ENCODE results near the gene ITPKB.

- TF ChIP-seq POLR2A (IDR thresholded peaks at IDR 0.05) (no peak), CTCF (IDR thresholded peaks at IDR 0.05) (no peak), EP300 (IDR thresholded peaks at IDR 0.05) (no peak)
These were observed 90.7 kb downstream of the ITPKB start for GRCh38 chr1:226648421-226648820.

Measured in ovary (tissue), 3 donors.